GM12864 (cell line): ENCODE data around the gene TTC34.
"Not testable (repeated sequence)": the region's sequence is repeated elsewhere in the genome, so short reads cannot be mapped to it uniquely, and the experiment has no call there.

Source experiments
- DNase-seq: peaks from one replicate; pipeline ENCODE4 v3.0.0-alpha.2; 2011; ENCODE audit warnings: low read depth
- H3K4me3 ChIP-seq: 2 replicates; pipeline ENCODE4 v1.5.1; 2011; ENCODE audit warnings: mild to moderate bottlenecking, low read depth, low read length, control low read depth
- CTCF ChIP-seq: IDR thresholded peaks from 2 replicates; pipeline ENCODE4 v1.5.1; 2011; ENCODE audit warnings: low read depth, mild to moderate bottlenecking, moderate library complexity, low read length, control low read depth, inconsistent platforms; ENCODE audit errors: missing control alignments

Gene TTC34

GRCh38 chr1:2628933-2629626, 172.4 kb downstream of the TTC34 start:
- no peak for DNase-seq
- no peak for TF ChIP-seq CTCF
- H3K4me3 ChIP-seq, result no peak overlapping the region

- no peak overlapping the region for H3K4me3 ChIP-seq
- no peak for DNase-seq
- no peak for TF ChIP-seq CTCF
Measured at GRCh38 chr1:2628191-2628932, 173.1 kb downstream of the TTC34 start.

GRCh38 chr1:2627746-2628145, 173.7 kb downstream of the TTC34 start:
- DNase-seq, result no peak
- TF ChIP-seq CTCF, result no peak
- H3K4me3 ChIP-seq, result no peak overlapping the region

- H3K4me3 ChIP-seq, DNase-seq: not testable (repeated sequence)
Measured at GRCh38 chr1:2625748-2626147, 175.7 kb downstream of the TTC34 start.

- H3K4me3 ChIP-seq, result no peak overlapping the region
- no peak for TF ChIP-seq CTCF
- DNase-seq, result no peak
Measured at GRCh38 chr1:2625311-2625710, 176.2 kb downstream of the TTC34 start.

- no peak overlapping the region for H3K4me3 ChIP-seq
- TF ChIP-seq CTCF, result no peak
- DNase-seq, result no peak
Measured at GRCh38 chr1:2624735-2625300, 176.7 kb downstream of the TTC34 start.

- DNase-seq, result no peak
- H3K4me3 ChIP-seq, result no peak overlapping the region
- TF ChIP-seq CTCF, result no peak
Measured at GRCh38 chr1:2623571-2624337, 177.7 kb downstream of the TTC34 start.
